HepG2 (cell line): ENCODE results near the gene KISS1R. TPM values are rescaled to one million over a fixed set of nuclear protein-coding genes. Genes with fewer than 3 reads are reported as not detected.

ENCODE experiments used
- AKNA ChIP-seq: sonication (generic); formaldehyde crosslinking; IDR thresholded peaks from 2 replicates; pipeline ENCODE4 v1.4.0; 2020; ENCODE audit warnings: missing genetic modification reagents, borderline replicate concordance
- FOXO1 ChIP-seq: sonication (generic); formaldehyde crosslinking; IDR thresholded peaks from 2 replicates; pipeline ENCODE4 v1.4.0; 2020; ENCODE audit warnings: missing genetic modification reagents
- JUN ChIP-seq: sonication (generic); formaldehyde crosslinking; IDR thresholded peaks from 2 replicates; pipeline ENCODE4 v1.4.0; 2020; ENCODE audit warnings: mild to moderate bottlenecking, missing genetic modification reagents
- KAT2B ChIP-seq: fragments of 150-350 bp; IDR thresholded peaks from 2 replicates; pipeline ENCODE4 v1.6.1; 2014; ENCODE audit warnings: low read depth, low read length, borderline replicate concordance
- MED1 ChIP-seq: sonication (generic); formaldehyde crosslinking; IDR thresholded peaks from 2 replicates; pipeline ENCODE4 v1.4.0; 2020; ENCODE audit warnings: missing genetic modification reagents
- MEF2D ChIP-seq: sonication (generic); formaldehyde crosslinking; IDR thresholded peaks from 2 replicates; pipeline ENCODE4 v1.5.1; 2020; ENCODE audit warnings: mild to moderate bottlenecking, missing genetic modification reagents
- NCOA1 ChIP-seq: sonication (generic); formaldehyde crosslinking; IDR thresholded peaks from 2 replicates; pipeline ENCODE4 v1.9.0; 2021; ENCODE audit warnings: missing genetic modification reagents
- SIN3B ChIP-seq: fragments of 150-350 bp; IDR thresholded peaks from 2 replicates; pipeline ENCODE4 v1.6.1; 2014; ENCODE audit warnings: low read length
- SP4 ChIP-seq: sonication (generic); formaldehyde crosslinking; IDR thresholded peaks from 2 replicates; pipeline ENCODE4 v1.8.1; 2023; ENCODE audit warnings: mild to moderate bottlenecking, missing genetic modification reagents
- SUZ12 ChIP-seq: fragments of 150-350 bp; IDR thresholded peaks from 2 replicates; pipeline ENCODE4 v1.6.1; 2014; ENCODE audit warnings: low read depth, low read length
- ZNF101 ChIP-seq: sonication (generic); formaldehyde crosslinking; IDR thresholded peaks from 2 replicates; pipeline ENCODE4 v1.4.0; 2020; ENCODE audit warnings: mild to moderate bottlenecking, low read depth, missing genetic modification reagents, borderline replicate concordance
- ZNF18 ChIP-seq: sonication (generic); formaldehyde crosslinking; IDR thresholded peaks from 2 replicates; pipeline ENCODE4 v1.8.0; 2022; ENCODE audit warnings: mild to moderate bottlenecking, missing genetic modification reagents; ENCODE audit not compliant: insufficient replicate concordance
- ZNF225 ChIP-seq: sonication (generic); formaldehyde crosslinking; IDR thresholded peaks from 2 replicates; pipeline ENCODE4 v1.4.0; 2020; ENCODE audit warnings: mild to moderate bottlenecking, missing genetic modification reagents
- ZNF251 ChIP-seq: sonication (generic); formaldehyde crosslinking; IDR thresholded peaks from 2 replicates; pipeline ENCODE4 v1.9.0; 2021; ENCODE audit warnings: mild to moderate bottlenecking, missing genetic modification reagents
- ZNF281 ChIP-seq: sonication (generic); formaldehyde crosslinking; IDR thresholded peaks from 2 replicates; pipeline ENCODE4 v1.4.0; 2020; ENCODE audit warnings: missing genetic modification reagents, borderline replicate concordance
- ZNF770 ChIP-seq: sonication (generic); formaldehyde crosslinking; IDR thresholded peaks from 2 replicates; pipeline ENCODE4 v1.5.0; 2020; ENCODE audit warnings: mild to moderate bottlenecking, missing genetic modification reagents
- polyA plus RNA-seq, 8 experiments: library from polyadenylated mRNA; depleted of rRNA in 3 of 8; stranded (reverse) in 7 of 8; unstranded in 1 of 8; fragments of >200 nt; fragmentation: Illumina TruSeq in 4 of 8; extraction: Trizol in 4 of 8; gene quantifications; 2 replicates each; pipeline versions ENCODE4 v1.2.1 to v1.2.3, GENCODE V29; 2011 to 2016; ENCODE audit warnings: low read depth in 4 of 8, missing spikeins in 1 of 8, mixed read lengths in 1 of 8; ENCODE audit not compliant: insufficient read depth in 1 of 8
- total RNA-seq, 5 experiments: library from RNA; depleted of rRNA; stranded (reverse); fragments of >200 nt; fragmentation: Illumina TruSeq; extraction: Trizol; gene quantifications; 2 replicates each; pipeline ENCODE4 v1.2.3, GENCODE V29; 2016; ENCODE audit warnings: low read depth in 1 of 5

Gene KISS1R
- total and polyA plus RNA-seq, 2 of the 13 experiments (the other 11 are each of a cell fraction or from before 2014, with no cell fraction given), result 1.1 to 10.2 TPM

- TF ChIP-seq ZNF18 (CRISPR knock-in tag) (no peak), KAT2B (no peak), ZNF101 (CRISPR knock-in tag) (no peak), ZNF225 (CRISPR knock-in tag) (no peak), SIN3B (no peak), SUZ12 (peak; percentile 47), ZNF770 (CRISPR knock-in tag) (peak; percentile 54; the same call in 1 of the 2 replicates), MED1 (peak; percentile 42; the same call in 1 of the 2 replicates), NCOA1 (CRISPR knock-in tag) (no peak; the same call in 1 of the 2 replicates), FOXO1 (CRISPR knock-in tag) (no peak; the same call in 1 of the 2 replicates), JUN (CRISPR knock-in tag) (no peak), ZNF281 (CRISPR knock-in tag) (no peak), MEF2D (CRISPR knock-in tag) (no peak), ZNF251 (CRISPR knock-in tag) (no peak), AKNA (CRISPR knock-in tag) (no peak), SP4 (CRISPR knock-in tag) (peak; percentile 75; the same call in 1 of the 2 replicates)
Observed at GRCh38 chr19:892894-893689, 24.0 kb upstream of the KISS1R start, which contains the start of the genes MED16 and RNU6-9 (continued).
